ENCODE data around the gene EPHA7. TPM values are rescaled to one million over a fixed set of nuclear protein-coding genes. Genes with fewer than 3 reads are reported as not detected.

Gene EPHA7
- total RNA-seq, 6 donors from 2014 or later = under 0.01 to 4.6 (median 0.27) TPM

GRCh38 chr6:93388070-93388469 is 31.3 kb downstream of the EPHA7 start:
- Histone ChIP-seq H3K4me3 (no peak overlapping the region), H3K9me3 (no peaks in the 10 kb centered on the region), H3K27ac (no peak overlapping the region), H3K36me3 (no peaks in the 10 kb centered on the region), H3K27me3 (no peaks in the 10 kb centered on the region), H3K4me1 (no peaks in the 10 kb centered on the region)
- 80 to 89% methylated on average over 1 of the region's 1 CpG for WGBS, 2 donors
- ATAC-seq (ENCODE audit: low FRiP score in 2 of 2) = no peak
- TF ChIP-seq EP300 (IDR thresholded peaks at IDR 0.05) (no peak), POLR2A (IDR thresholded peaks at IDR 0.05) (no peak), CTCF (IDR thresholded peaks at IDR 0.05) (no peak), POLR2AphosphoS5 (IDR thresholded peaks at IDR 0.05) (no peak)
- no peak for DNase-seq

- TF ChIP-seq POLR2A (IDR thresholded peaks at IDR 0.05) = no peak
- no peak for TF ChIP-seq CTCF (IDR thresholded peaks at IDR 0.05)
- no peak for DNase-seq
- no peak for ATAC-seq (ENCODE audit: low FRiP score in 2 of 2)
- Histone ChIP-seq H3K27me3 (no peaks in the 10 kb centered on the region), H3K27ac (no peak overlapping the region), H3K4me3 (no peak overlapping the region), H3K9me3 (no peaks in the 10 kb centered on the region), H3K4me1 (no peaks in the 10 kb centered on the region), H3K36me3 (no peaks in the 10 kb centered on the region)
- WGBS, 2 donors = 77 to 92% methylated on average over 3 of the region's 3 CpGs
These were observed 43.3 kb downstream of the EPHA7 start for GRCh38 chr6:93376026-93376540.

GRCh38 chr6:93373445-93373844 is 45.9 kb downstream of the EPHA7 start:
- no peaks in the 10 kb centered on the region for H3K4me1 ChIP-seq
- H3K27me3 ChIP-seq = no peaks in the 10 kb centered on the region
- no peak overlapping the region for H3K4me3 ChIP-seq
- ATAC-seq (ENCODE audit: low FRiP score in 2 of 2) = no peak
- H3K36me3 ChIP-seq = no peaks in the 10 kb centered on the region
- H3K27ac ChIP-seq = no peak overlapping the region
- H3K9me3 ChIP-seq = no peaks in the 10 kb centered on the region
- TF ChIP-seq POLR2A (IDR thresholded peaks at IDR 0.05) (no peak), POLR2AphosphoS5 (IDR thresholded peaks at IDR 0.05) (no peak), CTCF (IDR thresholded peaks at IDR 0.05) (no peak), EP300 (IDR thresholded peaks at IDR 0.05) (no peak)
- no peak for DNase-seq
- 82 to 84% methylated on average over 2 of the region's 2 CpGs for WGBS, 2 donors

- ATAC-seq (ENCODE audit: low FRiP score in 2 of 2) = no peak
- DNase-seq = no peak
- TF ChIP-seq EP300 (IDR thresholded peaks at IDR 0.05) (no peak), POLR2A (IDR thresholded peaks at IDR 0.05) (no peak), CTCF (IDR thresholded peaks at IDR 0.05) (no peak), POLR2AphosphoS5 (IDR thresholded peaks at IDR 0.05) (no peak)
- H3K4me1 ChIP-seq = no peaks in the 10 kb centered on the region
- no peaks in the 10 kb centered on the region for H3K9me3 ChIP-seq
- no peak overlapping the region for H3K4me3 ChIP-seq
- no peak overlapping the region for H3K27ac ChIP-seq
- H3K36me3 ChIP-seq = no peaks in the 10 kb centered on the region
- no peaks in the 10 kb centered on the region for H3K27me3 ChIP-seq
These were observed 47.6 kb downstream of the EPHA7 start for GRCh38 chr6:93371756-93372155.

- Histone ChIP-seq H3K36me3 (no peaks in the 10 kb centered on the region), H3K4me1 (no peaks in the 10 kb centered on the region), H3K27ac (no peak overlapping the region), H3K9me3 (no peaks in the 10 kb centered on the region), H3K27me3 (no peaks in the 10 kb centered on the region), H3K4me3 (no peak overlapping the region)
- DNase-seq (no peak), ATAC-seq (ENCODE audit: low FRiP score in 2 of 2) (no peak)
- TF ChIP-seq CTCF (IDR thresholded peaks at IDR 0.05) = no peak
- TF ChIP-seq POLR2A (IDR thresholded peaks at IDR 0.05) = no peak
- TF ChIP-seq EP300 (IDR thresholded peaks at IDR 0.05) = no peak
- TF ChIP-seq POLR2AphosphoS5 (IDR thresholded peaks at IDR 0.05) = no peak
- 76 to 79% methylated on average over 3 of the region's 3 CpGs for WGBS, 2 donors
These were observed 49.7 kb downstream of the EPHA7 start for GRCh38 chr6:93369586-93370134.
